ENCODE measurements around the gene CACFD1.

CACFD1 gene

DNA sequence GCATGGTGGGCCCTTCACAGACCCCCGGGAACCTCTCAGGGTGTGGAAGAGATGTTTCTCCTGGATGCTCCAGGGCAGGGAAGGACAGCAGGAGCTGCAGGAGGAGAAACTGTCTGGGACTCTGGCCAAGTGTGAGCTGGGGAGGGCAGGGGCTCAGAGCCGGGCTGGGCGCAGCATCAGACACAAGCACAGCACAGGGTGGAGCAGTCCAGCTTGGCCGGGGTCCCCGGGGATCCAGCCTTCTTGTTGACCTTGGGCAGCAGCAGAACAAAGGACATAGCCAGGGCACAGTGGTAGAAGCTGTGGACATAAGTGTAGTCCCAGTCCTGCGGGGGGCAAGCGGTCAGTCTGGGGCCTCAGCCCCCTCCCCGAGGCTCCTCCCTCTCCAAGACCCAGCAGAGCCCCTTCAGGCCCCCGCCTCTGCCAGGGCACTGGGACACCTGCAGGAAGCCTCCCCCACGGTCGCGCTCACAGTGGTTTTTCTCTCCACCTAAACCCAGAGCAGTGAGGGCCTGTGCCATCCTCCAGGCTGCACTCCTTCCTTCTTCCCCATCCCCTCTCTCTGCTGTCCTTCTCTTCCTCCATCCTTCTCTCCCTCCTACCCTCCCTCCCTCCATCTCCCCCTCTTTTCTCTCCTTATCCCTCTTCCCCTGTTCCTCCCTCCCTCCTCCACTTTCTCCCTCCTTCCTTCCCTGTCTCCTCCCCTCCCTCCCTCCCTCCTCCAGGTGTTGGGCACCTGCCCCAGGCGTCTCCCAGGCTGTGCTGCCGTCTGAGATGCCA, 54.9 kb downstream of the CACFD1 start:
- TF ChIP-seq GATA2 (IDR thresholded peaks at IDR 0.05; ENCODE audit: low read depth, low read length) (no peak), GATA3 (IDR thresholded peaks at IDR 0.05; ENCODE audit: low read depth, low read length) (no peak)

DNA sequence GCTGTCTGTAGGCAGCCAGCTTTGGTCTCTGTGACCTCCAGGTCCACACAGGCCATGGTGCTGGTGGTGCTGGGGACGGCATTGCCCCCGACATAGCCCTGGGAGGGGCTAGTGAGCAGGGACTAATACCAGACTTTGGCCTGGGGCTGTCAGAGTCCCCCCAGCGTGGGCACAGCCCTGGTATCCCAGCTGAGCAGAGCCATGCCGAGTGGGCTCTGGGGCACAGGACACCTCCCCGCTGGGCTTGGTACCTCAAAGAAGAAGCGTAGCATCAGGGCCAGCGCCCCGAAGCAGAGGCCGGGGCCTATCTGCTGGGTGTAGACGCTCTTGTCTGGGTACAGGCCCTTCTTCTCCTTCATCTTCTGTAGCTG, 55.4 kb downstream of the CACFD1 start:
- no peak for TF ChIP-seq GATA2 (IDR thresholded peaks at IDR 0.05; ENCODE audit: low read depth, low read length)
- TF ChIP-seq GATA3 (IDR thresholded peaks at IDR 0.05; ENCODE audit: low read depth, low read length) = no peak

DNA sequence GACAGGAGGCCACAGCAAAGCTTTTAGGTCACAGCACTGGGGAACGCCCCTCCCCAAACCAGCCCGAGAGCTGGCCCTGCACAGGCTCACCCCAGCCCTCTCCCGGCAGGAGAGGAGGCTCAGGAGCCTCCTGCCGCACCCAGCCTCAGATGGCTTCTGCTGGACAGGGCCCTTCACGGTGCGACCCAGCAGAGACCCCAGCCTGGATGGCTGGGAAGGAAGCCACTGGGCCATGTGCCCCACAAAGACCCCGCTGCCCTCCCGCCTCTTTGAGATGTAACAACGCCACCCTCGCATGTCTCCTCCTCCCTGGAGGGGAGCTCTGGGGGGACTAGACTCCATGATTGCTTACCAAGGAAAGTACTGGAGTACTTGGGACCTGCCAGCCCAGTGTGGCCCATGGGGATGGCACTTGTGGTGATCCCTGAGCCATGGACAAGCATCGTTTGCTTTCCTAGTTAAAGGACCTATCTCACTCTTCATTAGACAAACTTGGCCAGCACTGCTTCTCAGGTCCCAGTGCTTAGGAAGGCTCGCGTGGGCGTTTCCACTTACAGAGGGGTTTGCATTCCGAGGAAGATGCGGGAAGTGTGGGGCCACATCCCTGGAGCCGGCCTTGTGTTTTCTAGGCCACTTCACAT, 56.0 kb downstream of the CACFD1 start:
- no peak for TF ChIP-seq GATA2 (IDR thresholded peaks at IDR 0.05; ENCODE audit: low read depth, low read length)
- TF ChIP-seq GATA3 (IDR thresholded peaks at IDR 0.05; ENCODE audit: low read depth, low read length) = no peak

DNA sequence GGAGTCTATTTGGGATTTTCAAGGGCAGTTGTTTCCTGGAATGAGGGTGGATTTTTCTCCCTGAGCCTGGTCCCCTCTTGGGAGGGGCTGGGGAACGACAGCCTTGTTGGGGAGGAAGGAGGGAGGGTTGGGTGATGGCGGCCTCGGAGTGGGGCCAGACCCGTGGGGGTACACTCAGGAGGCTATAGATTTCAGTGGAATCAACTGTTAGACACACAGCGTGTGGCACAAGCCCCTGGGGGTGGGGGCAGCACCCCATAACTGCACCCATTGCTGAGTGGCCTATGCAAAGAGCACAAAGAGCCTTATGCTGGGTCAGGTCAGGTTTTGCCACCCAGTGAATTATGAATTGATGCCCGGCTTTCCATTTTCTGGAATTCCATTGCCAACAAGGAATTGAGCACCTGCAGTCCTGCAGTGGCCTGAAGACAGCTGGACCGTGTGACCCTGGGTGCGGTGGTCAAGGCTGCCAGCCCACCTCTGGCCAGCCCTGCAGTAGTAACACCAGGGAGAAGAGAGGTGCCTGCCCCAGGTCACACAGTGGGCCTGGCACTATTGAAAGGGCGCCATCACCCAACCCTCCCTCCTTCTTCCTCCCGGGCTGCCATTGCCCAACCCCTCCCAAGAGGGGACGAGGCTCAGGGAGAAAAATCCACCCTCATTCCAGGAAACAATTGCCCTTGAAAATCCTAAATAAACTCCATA, 56.6 kb downstream of the CACFD1 start:
- TF ChIP-seq GATA3 (IDR thresholded peaks at IDR 0.05; ENCODE audit: low read depth, low read length) = no peak
- TF ChIP-seq GATA2 (IDR thresholded peaks at IDR 0.05; ENCODE audit: low read depth, low read length) = no peak

GRCh38 chr9:133516961-133517350, 57.2 kb downstream of the CACFD1 start:
- no peak for TF ChIP-seq GATA2 (IDR thresholded peaks at IDR 0.05; ENCODE audit: low read depth, low read length)
- TF ChIP-seq GATA3 (IDR thresholded peaks at IDR 0.05; ENCODE audit: low read depth, low read length) = no peak

DNA sequence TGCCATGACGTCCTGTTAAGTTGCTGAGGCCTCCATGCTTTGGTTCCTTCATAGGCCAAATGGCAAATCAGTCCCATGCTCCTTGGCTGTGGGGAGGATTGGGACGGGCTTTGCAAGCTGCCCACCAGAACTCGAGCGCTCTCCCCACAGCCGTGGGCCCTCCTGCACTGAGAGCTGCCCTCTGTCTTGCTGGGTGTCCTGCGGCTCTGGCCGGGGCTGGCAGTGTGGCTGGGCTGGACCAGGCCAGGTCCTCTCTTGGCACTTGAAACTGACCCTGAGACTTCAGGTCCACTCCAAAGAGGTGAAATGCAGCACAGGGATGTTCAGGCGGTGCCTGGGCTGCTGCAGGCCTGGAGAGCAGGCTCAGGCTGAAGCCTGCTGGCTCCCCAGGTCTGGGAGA, 57.9 kb downstream of the CACFD1 start:
- TF ChIP-seq GATA2 (IDR thresholded peaks at IDR 0.05; ENCODE audit: low read depth, low read length) (no peak), GATA3 (IDR thresholded peaks at IDR 0.05; ENCODE audit: low read depth, low read length) (no peak)

DNA sequence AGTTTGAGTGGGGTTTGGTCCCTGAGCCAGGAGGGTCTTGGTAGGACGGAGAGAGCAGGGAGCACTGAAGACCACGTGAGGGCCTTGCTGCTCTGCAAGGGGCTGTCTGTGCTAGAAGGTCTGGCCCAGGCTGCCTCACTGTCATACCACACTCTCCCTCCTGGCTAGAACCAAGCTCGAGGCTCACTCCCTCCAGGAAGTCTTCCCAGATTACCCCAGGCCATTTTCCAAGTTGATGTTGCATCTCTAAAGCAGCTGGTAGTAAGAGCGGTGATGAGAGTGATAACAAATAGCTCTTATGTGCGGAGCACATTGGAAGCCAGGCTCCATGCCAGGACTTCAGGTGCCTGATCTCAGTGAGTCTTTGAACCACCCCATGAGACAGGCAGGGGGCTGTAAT, 58.4 kb downstream of the CACFD1 start:
- TF ChIP-seq GATA3 (IDR thresholded peaks at IDR 0.05; ENCODE audit: low read depth, low read length) = no peak
- no peak for TF ChIP-seq GATA2 (IDR thresholded peaks at IDR 0.05; ENCODE audit: low read depth, low read length)

GRCh38 chr9:133518706-133519449, 59.1 kb downstream of the CACFD1 start:
- no peak for TF ChIP-seq GATA3 (IDR thresholded peaks at IDR 0.05; ENCODE audit: low read depth, low read length)
- no peak for TF ChIP-seq GATA2 (IDR thresholded peaks at IDR 0.05; ENCODE audit: low read depth, low read length)

DNA sequence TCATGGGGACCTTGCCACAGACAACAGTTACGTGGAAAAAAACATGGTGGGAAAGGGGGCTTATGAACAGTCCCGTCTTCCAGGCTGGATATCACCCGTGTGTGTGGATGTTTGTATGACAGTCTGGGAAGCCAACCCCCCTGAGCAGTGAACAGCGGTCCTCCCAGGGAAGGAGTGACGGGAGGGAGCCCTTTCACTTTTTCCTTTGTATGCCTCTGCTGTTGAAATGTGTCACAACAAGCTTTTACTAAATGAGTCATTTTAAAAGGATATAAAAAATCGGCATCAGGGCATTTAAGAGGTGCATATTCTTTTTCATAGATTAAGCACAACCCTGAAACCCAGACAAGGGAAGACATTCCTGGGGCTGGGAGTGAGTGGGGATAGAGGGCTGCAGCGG, 59.9 kb downstream of the CACFD1 start:
- TF ChIP-seq GATA2 (IDR thresholded peaks at IDR 0.05; ENCODE audit: low read depth, low read length) = no peak
- no peak for TF ChIP-seq GATA3 (IDR thresholded peaks at IDR 0.05; ENCODE audit: low read depth, low read length)

DNA sequence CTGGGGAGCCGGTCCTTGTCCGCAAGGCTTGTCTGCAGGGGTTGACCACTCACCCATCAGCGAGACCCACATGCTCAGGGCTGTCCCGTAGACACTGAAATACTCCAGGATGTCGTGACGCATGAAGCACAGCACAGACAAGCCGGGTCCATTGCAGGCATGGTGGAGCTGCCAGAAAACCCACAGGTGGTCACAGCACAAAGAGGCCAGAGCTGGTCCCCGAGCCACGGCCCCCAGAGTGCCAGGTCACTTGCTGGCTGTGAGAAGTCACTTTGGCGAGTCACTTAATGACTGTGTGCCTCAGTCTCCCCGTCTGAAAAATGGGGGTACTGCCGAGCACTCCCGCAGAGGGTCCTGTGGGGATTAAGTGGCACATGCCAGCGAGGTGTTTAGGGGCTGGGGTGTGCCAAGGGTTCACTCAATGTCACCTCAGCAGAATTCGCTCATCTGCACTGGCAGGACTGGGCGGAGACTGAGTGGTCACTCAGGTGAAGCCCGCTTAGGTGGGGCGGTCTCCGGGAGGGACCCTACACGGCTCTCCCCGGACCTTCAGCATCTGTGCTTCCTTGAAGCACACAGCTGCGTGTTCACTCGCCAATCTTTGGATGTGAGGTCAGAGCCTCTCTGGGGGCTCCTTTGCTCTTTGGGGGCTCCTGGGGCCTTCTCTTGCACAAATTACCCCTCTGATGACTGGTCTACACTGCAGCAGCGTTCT, 60.5 kb downstream of the CACFD1 start:
- TF ChIP-seq GATA3 (IDR thresholded peaks at IDR 0.05; ENCODE audit: low read depth, low read length) (no peak), GATA2 (IDR thresholded peaks at IDR 0.05; ENCODE audit: low read depth, low read length) (no peak)

Data from SH-SY5Y (cell line).